Pancreas (tissue), 10 donors: ENCODE data around the gene AIRE. TPM values are rescaled to one million over a fixed set of nuclear protein-coding genes. Genes with fewer than 3 reads are reported as not detected.
A peak's percentile ranks its signal among the peaks of the same experiment; 100 is the strongest.

ENCODE experiments used
- ATAC-seq, 4 donors: fragments of 200-7000 bp; cut with Tn5 transposase; one replicate each; pipeline versions ENCODE4 v1.8.0 to v1.9.1; 2020; ENCODE audit warnings: mild to moderate bottlenecking in 4 of 4, moderate library complexity in 4 of 4
- DNase-seq, 6 donors: peaks; one replicate each; pipeline ENCODE4 v3.0.0-alpha.2; 2020
- FAIRE-seq: peaks from 2 replicates; lab custom pipeline; 2012; peaks lifted over from hg19 to GRCh38; lab: Jason Lieb, UNC
- H3K27ac ChIP-seq, 4 donors: fragments of 200-600 bp; sonication (generic); 1 replicate in 3 of 4; 2 replicates in 1 of 4; pipeline versions ENCODE4 v1.5.0 to v1.8.0; 2020
- H3K27me3 ChIP-seq, 4 donors: fragments of 200-600 bp; one replicate each; pipeline ENCODE4 v1.8.0; 2021
- H3K36me3 ChIP-seq, 3 donors: fragments of 200-600 bp; sonication (generic) in 1 of 3; one replicate each; pipeline versions ENCODE4 v1.5.0 to v1.8.0; 2020 to 2021
- H3K4me1 ChIP-seq, 3 donors: fragments of 200-600 bp; one replicate each; pipeline ENCODE4 v1.8.0; 2021
- H3K4me3 ChIP-seq, 4 donors: fragments of 200-600 bp; sonication (generic) in 2 of 4; one replicate each; pipeline versions ENCODE4 v1.5.0 to v1.8.0; 2020 to 2021
- H3K9me3 ChIP-seq, 4 donors: fragments of 200-600 bp; one replicate each; pipeline ENCODE4 v1.8.0; 2021
- WGBS, 2 donors: extraction: QIAGEN DNeasy Blood & Tissue Kit; methylation state at CpG; one replicate each; pipeline ENCODE4 v1.1.7; 2013; 5-methylcytosine and 5-hydroxymethylcytosine counted together
- intact Hi-C, 3 donors: fragments of 100-400 bp; cut with DNase I; formaldehyde crosslinking; loops; one replicate each; pipeline versions ENCODE4 v1.11.1 to v1.14.2; 2022
- polyA plus RNA-seq, 2 donors: library from polyadenylated mRNA; stranded (reverse); fragments of 200-250 nt; gene quantifications; one replicate each; pipeline ENCODE4 v1.2.3, GENCODE V29; 2013
- total RNA-seq, 6 donors: library from RNA; stranded (reverse); fragmentation: NEBNext Ultra II Directional in 4 of 6; extraction: Animal tissue kit (Norgen Biotek cat#: 25700) in 4 of 6; gene quantifications; one replicate each; pipeline versions ENCODE4 v1.2.1 to v1.2.4, GENCODE V29; 2021 to 2023
- TF ChIP-seq, protein P1 (sequence below), 4 donors: fragments of 200-600 bp; sonication (generic) in 3 of 4; IDR thresholded peaks; one replicate each; pipeline versions ENCODE4 v1.5.0 to v1.8.0; 2021; ENCODE audit warnings: antibody characterized with exemption in 4 of 4
- donor health status: healthy with polysubstance abuse.
- donor health status: DM: no; HTN: no; CAD: no; lungs with moderate emphysema.
- donor health status: DM: no; HTN: no; CAD: no.
- donor health status: control.
- donor health status: control.
- donor health status: Bipolar disorder and iron deficiency.
- donor health status: DM: yes; HTN: yes; CAD: no.
- donor health status: DM: no; HTN: no; CAD: no.
- donor health status: DM: no; HTN: no; CAD: no.
- donor health status: DM: yes; HTN: yes; CAD: no.

AIRE gene
- total and polyA plus RNA-seq, 8 donors = 0.02 TPM; not detected in 7

- DNase-seq = peak in 1 of 6 donors; percentile 40
Observed at GRCh38 chr21:44290327-44291077, 4.8 kb downstream of the AIRE start.

DNA sequence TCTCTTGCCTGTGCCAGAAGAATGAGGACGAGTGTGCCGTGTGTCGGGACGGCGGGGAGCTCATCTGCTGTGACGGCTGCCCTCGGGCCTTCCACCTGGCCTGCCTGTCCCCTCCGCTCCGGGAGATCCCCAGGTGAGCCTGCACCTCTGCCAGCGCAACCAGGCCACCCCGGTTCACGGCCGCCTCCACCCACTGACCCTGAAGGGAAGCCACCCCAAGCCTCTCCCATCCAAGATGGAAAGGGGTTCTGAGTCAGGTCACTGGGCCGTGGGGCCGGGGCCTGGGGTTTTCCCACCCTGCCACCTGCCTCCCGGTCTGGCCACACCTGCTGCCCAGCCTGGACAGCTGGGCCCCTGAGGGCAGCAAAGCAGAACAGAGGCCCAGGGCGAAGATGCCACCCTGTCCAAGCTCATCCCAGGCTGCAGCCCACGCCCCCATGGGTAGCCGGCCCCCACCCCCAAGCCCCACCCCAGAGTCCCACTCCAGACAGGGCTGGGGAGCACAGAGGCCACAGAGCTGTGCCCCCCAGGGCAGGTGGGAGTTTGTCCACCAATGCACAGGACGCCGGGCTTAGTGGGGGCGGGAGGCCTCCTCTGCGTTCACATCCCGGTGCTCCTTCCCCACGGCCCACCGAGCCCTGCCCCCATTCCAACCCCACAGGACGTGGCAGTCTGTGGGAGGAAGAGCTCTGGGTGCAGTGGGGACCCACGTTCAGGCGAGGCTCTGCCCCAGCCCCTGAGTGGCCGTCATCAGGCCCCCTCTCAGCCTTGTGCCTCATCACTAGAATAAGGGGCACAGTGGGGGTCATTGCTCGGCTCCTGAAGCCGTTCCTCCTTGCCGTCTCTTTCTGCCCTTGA is 5.6 kb downstream of the AIRE start:
- Histone ChIP-seq H3K9me3 (no peaks in the 10 kb centered on the region), H3K36me3 (no peaks in the 10 kb centered on the region), H3K27me3 (no peaks in the 10 kb centered on the region), H3K4me3 (no peak overlapping the region), H3K27ac (no peak overlapping the region), H3K4me1 (no peaks in the 10 kb centered on the region)
- WGBS, 2 donors = 63 to 72% methylated on average over 24 to 33 of the region's 33 CpGs
- intact Hi-C loops = no loop called here
- ATAC-seq = no peak
- no peak for FAIRE-seq
- peak in 2 of 6 donors; percentile 17 to 62 for DNase-seq
- TF ChIP-seq, protein P1, sequence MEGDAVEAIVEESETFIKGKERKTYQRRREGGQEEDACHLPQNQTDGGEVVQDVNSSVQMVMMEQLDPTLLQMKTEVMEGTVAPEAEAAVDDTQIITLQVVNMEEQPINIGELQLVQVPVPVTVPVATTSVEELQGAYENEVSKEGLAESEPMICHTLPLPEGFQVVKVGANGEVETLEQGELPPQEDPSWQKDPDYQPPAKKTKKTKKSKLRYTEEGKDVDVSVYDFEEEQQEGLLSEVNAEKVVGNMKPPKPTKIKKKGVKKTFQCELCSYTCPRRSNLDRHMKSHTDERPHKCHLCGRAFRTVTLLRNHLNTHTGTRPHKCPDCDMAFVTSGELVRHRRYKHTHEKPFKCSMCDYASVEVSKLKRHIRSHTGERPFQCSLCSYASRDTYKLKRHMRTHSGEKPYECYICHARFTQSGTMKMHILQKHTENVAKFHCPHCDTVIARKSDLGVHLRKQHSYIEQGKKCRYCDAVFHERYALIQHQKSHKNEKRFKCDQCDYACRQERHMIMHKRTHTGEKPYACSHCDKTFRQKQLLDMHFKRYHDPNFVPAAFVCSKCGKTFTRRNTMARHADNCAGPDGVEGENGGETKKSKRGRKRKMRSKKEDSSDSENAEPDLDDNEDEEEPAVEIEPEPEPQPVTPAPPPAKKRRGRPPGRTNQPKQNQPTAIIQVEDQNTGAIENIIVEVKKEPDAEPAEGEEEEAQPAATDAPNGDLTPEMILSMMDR (IDR thresholded peaks at IDR 0.05) = no peak

More at GRCh38 chr21:44290327-44291077, 4.8 kb downstream of the AIRE start:
- Histone ChIP-seq H3K36me3 (no peaks in the 10 kb centered on the region), H3K9me3 (no peaks in the 10 kb centered on the region), H3K27ac (no peak overlapping the region), H3K4me1 (no peaks in the 10 kb centered on the region), H3K27me3 (no peaks in the 10 kb centered on the region), H3K4me3 (no peak overlapping the region)
- intact Hi-C loops = no loop called here
- WGBS, 2 donors = 59 to 75% methylated on average over 15 to 16 of the region's 16 CpGs
- ATAC-seq = no peak
- FAIRE-seq = no peak
- TF ChIP-seq, protein P1 (IDR thresholded peaks at IDR 0.05) = no peak

DNA sequence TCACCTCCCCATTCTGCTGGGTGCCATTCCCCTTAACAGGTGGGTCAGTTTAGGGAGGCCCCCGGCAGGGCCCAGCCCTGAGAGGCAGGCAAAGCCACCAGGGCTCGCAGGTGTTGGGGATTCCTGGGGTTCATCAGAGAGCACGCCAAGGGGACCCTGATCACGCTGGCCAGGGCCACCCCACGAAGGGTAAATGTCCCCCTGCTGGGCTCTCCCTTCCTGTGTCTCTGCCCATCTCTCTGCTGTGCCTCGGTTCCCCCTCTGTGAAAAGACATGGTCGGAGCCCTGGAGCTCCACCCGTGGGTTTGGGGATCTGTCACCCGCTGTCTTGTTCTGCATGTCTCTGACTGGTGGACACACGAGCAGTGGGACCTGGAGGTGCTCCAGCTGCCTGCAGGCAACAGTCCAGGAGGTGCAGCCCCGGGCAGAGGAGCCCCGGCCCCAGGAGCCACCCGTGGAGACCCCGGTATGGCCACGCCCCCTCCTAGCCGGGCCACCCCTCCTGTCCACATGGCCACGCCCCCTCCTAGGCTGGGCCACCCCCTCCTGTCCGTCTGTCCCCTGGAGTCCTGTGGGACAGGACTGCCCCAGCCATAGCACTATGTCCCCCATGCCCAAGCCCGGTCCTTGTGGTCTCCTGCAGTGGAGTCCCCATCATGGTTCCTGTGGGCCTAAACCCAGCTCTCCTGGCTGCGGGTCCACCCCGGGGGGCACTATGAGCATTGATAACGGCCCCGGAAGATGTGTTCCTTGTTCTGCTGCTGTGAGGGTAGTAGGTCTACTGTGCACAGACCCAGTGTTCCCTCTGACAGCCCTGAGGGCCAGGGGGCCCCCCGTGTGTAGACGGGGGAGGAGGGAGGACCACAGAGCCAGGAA is 6.5 kb downstream of the AIRE start:
- 49 to 53% methylated on average over 25 of the region's 25 CpGs for WGBS, 2 donors
- FAIRE-seq (no peak), ATAC-seq (peak in 1 of 4 donors; percentile 23), DNase-seq (peak in 2 of 6 donors; percentile 58 to 76)
- no peaks in the 10 kb centered on the region for H3K4me1 ChIP-seq
- H3K27me3 ChIP-seq = no peaks in the 10 kb centered on the region
- intact Hi-C loops = no loop called here
- H3K27ac ChIP-seq = no peak overlapping the region
- H3K4me3 ChIP-seq = no peak overlapping the region
- no peaks in the 10 kb centered on the region for H3K36me3 ChIP-seq
- no peaks in the 10 kb centered on the region for H3K9me3 ChIP-seq
- TF ChIP-seq, protein P1 (IDR thresholded peaks at IDR 0.05) = no peak

DNA sequence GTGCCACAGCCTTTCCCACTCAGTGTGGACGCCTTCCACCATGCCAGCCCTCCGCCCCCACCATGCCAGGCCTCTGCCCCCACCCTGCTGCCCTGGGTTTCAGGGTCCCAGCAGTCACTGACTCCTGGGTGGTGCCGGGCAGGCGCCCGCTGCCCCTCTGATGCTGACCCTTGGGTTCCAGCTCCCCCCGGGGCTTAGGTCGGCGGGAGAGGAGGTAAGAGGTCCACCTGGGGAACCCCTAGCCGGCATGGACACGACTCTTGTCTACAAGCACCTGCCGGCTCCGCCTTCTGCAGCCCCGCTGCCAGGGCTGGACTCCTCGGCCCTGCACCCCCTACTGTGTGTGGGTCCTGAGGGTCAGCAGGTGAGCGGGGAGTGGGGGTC is 7.1 kb downstream of the AIRE start:
- no peak for FAIRE-seq
- Histone ChIP-seq H3K27ac (no peak overlapping the region), H3K9me3 (no peaks in the 10 kb centered on the region), H3K4me3 (no peak overlapping the region), H3K36me3 (no peaks in the 10 kb centered on the region), H3K4me1 (peaks cover 0 to 4% (median 2%) of the 10 kb centered on the region in 3 donors), H3K27me3 (no peaks in the 10 kb centered on the region)
- 56 to 71% methylated on average over 13 to 15 of the region's 15 CpGs for WGBS, 2 donors
- TF ChIP-seq, protein P1 (IDR thresholded peaks at IDR 0.05) = no peak
- intact Hi-C loops = no loop called here
- peak in 2 of 6 donors; percentile 28 to 65 for DNase-seq
- ATAC-seq = no peak
